HepG2 (cell line): ENCODE measurements around the gene PRKD2. TPM values are rescaled to one million over a fixed set of nuclear protein-coding genes. Genes with fewer than 3 reads are reported as not detected.

Experiments used
- AKAP8 ChIP-seq: sonication (generic); formaldehyde crosslinking; IDR thresholded peaks from 2 replicates; pipeline ENCODE4 v1.5.1; 2020; ENCODE audit warnings: mild to moderate bottlenecking, missing genetic modification reagents
- ATF7-NPFF ChIP-seq: sonication (generic); formaldehyde crosslinking; IDR thresholded peaks from 2 replicates; pipeline ENCODE4 v1.8.1; 2023; ENCODE audit warnings: mild to moderate bottlenecking, low read depth, missing genetic modification reagents, moderate library complexity
- CC2D1A ChIP-seq: sonication (generic); formaldehyde crosslinking; IDR thresholded peaks from 2 replicates; pipeline ENCODE4 v1.8.1; 2023; ENCODE audit warnings: mild to moderate bottlenecking, missing genetic modification reagents
- FOXK2 ChIP-seq: fragments of 450-650 bp; IDR thresholded peaks from 2 replicates; pipeline ENCODE4 v1.6.1; 2016
- GTF3A ChIP-seq: sonication (generic); formaldehyde crosslinking; conservative IDR thresholded peaks from 2 replicates; pipeline ENCODE4 v1.4.0; 2020; ENCODE audit warnings: mild to moderate bottlenecking, missing genetic modification reagents
- JUN ChIP-seq: sonication (generic); formaldehyde crosslinking; IDR thresholded peaks from 2 replicates; pipeline ENCODE4 v1.4.0; 2020; ENCODE audit warnings: mild to moderate bottlenecking, missing genetic modification reagents
- KDM6A ChIP-seq: IDR thresholded peaks from 2 replicates; pipeline ENCODE4 v1.6.1; 2016; ENCODE audit warnings: low read depth
- KLF16 ChIP-seq, 2 experiments: sonication (generic) in 1 of 2; formaldehyde crosslinking in 1 of 2; IDR thresholded peaks; 2 replicates each; pipeline versions ENCODE4 v1.6.1 to v1.8.0; 2016 to 2023; ENCODE audit warnings: missing genetic modification reagents in 2 of 2, missing compliant biosample characterization in 1 of 2
- MTF2 ChIP-seq: sonication (generic); formaldehyde crosslinking; IDR thresholded peaks from 2 replicates; pipeline ENCODE4 v1.5.0; 2020; ENCODE audit warnings: missing genetic modification reagents, borderline replicate concordance
- NFE2 ChIP-seq: sonication (generic); formaldehyde crosslinking; IDR thresholded peaks from 2 replicates; pipeline ENCODE4 v1.4.0; 2020; ENCODE audit warnings: missing genetic modification reagents
- PCBP2 ChIP-seq: fragments of 200-400 bp; formaldehyde crosslinking; optimal IDR thresholded peaks from 2 replicates; pipeline ENCODE3; 2018; ENCODE audit warnings: low read length, low read depth; ENCODE audit not compliant: poor library complexity, severe bottlenecking
- PHF20 ChIP-seq: sonication (generic); formaldehyde crosslinking; IDR thresholded peaks from 2 replicates; pipeline ENCODE4 v1.5.0; 2020; ENCODE audit warnings: mild to moderate bottlenecking, missing genetic modification reagents
- RFX1 ChIP-seq: fragments of 450-650 bp; IDR thresholded peaks from 2 replicates; pipeline ENCODE4 v1.6.1; 2017
- RXRA ChIP-seq: sonication (generic); formaldehyde crosslinking; IDR thresholded peaks from 2 replicates; pipeline ENCODE4 v1.5.1; 2020; ENCODE audit warnings: missing genetic modification reagents
- SIN3A ChIP-seq: IDR thresholded peaks from 2 replicates; pipeline ENCODE4 v1.6.1; 2011; ENCODE audit warnings: low read depth, mild to moderate bottlenecking, control low read depth, low read length, borderline replicate concordance
- SMAD1 ChIP-seq: sonication (generic); formaldehyde crosslinking; IDR thresholded peaks from 2 replicates; pipeline ENCODE4 v1.4.0; 2020; ENCODE audit warnings: missing genetic modification reagents, low read depth, mild to moderate bottlenecking, borderline replicate concordance
- ZFP82 ChIP-seq: sonication (generic); formaldehyde crosslinking; IDR thresholded peaks from 2 replicates; pipeline ENCODE4 v1.5.1; 2020; ENCODE audit warnings: mild to moderate bottlenecking, missing genetic modification reagents, borderline replicate concordance
- ZNF709 ChIP-seq: sonication (generic); formaldehyde crosslinking; IDR thresholded peaks from 2 replicates; pipeline ENCODE4 v1.5.0; 2020; ENCODE audit warnings: mild to moderate bottlenecking, missing genetic modification reagents
- ZNF773 ChIP-seq: sonication (generic); formaldehyde crosslinking; IDR thresholded peaks from 2 replicates; pipeline ENCODE4 v1.4.0; 2020; ENCODE audit warnings: missing genetic modification reagents, borderline replicate concordance
- ZSCAN22 ChIP-seq: sonication (generic); formaldehyde crosslinking; IDR thresholded peaks from 2 replicates; pipeline ENCODE4 v1.4.0; 2020; ENCODE audit warnings: mild to moderate bottlenecking, missing genetic modification reagents
- polyA plus RNA-seq, 8 experiments: library from polyadenylated mRNA; depleted of rRNA in 3 of 8; stranded (reverse) in 7 of 8; unstranded in 1 of 8; fragments of >200 nt; fragmentation: Illumina TruSeq in 4 of 8; extraction: Trizol in 4 of 8; gene quantifications; 2 replicates each; pipeline versions ENCODE4 v1.2.1 to v1.2.3, GENCODE V29; 2011 to 2016; ENCODE audit warnings: low read depth in 4 of 8, missing spikeins in 1 of 8, mixed read lengths in 1 of 8; ENCODE audit not compliant: insufficient read depth in 1 of 8
- total RNA-seq, 5 experiments: library from RNA; depleted of rRNA; stranded (reverse); fragments of >200 nt; fragmentation: Illumina TruSeq; extraction: Trizol; gene quantifications; 2 replicates each; pipeline ENCODE4 v1.2.3, GENCODE V29; 2016; ENCODE audit warnings: low read depth in 1 of 5
- TF ChIP-seq, protein P1 (sequence below): sonication (generic); formaldehyde crosslinking; conservative IDR thresholded peaks from 2 replicates; pipeline ENCODE4 v1.8.0; 2022; ENCODE audit warnings: low read depth, missing genetic modification reagents
- TF ChIP-seq, protein P2 (sequence below): sonication (generic); formaldehyde crosslinking; IDR thresholded peaks from 2 replicates; pipeline ENCODE4 v1.4.0; 2020; ENCODE audit warnings: missing genetic modification reagents
- TF ChIP-seq, protein P3 (sequence below): sonication (generic); formaldehyde crosslinking; IDR thresholded peaks from 2 replicates; pipeline ENCODE4 v1.4.0; 2020; ENCODE audit warnings: mild to moderate bottlenecking, missing genetic modification reagents

PRKD2 gene
- total and polyA plus RNA-seq, 2 of the 13 experiments (the other 11 are each of a cell fraction or from before 2014, with no cell fraction given), result 6.7 to 7.3 TPM

DNA sequence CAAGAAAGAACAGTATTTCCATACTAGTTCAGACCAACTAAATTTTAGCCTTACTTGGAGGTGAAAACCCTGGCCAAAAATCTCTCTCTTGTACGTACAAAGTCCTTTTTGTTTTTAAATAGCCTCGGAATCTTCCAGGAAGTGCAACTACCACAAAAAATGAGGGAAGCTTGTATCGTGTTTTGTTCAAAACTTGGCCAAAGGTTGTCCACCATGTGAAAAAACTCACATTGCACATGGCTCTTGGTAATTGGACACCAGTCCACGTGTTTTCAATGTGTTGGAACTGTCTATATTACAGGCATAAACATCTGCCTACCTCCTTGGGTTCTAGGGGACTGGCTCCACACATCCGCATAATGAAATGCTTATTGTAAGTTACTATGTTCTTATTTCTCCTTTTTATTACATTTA, 44.5 kb upstream of the PRKD2 start (continued):
- TF ChIP-seq PHF20 (CRISPR knock-in tag) (no peak), KDM6A (CRISPR knock-in tag) (no peak), MTF2 (no peak), AKAP8 (CRISPR knock-in tag) (no peak), CC2D1A (CRISPR knock-in tag) (no peak), SMAD1 (no peak), NFE2 (CRISPR knock-in tag) (no peak), ATF7-NPFF (no peak), ZSCAN22 (CRISPR knock-in tag) (no peak), RXRA (CRISPR knock-in tag) (no peak), RFX1 (no peak), KLF16 (CRISPR knock-in tag; IDR thresholded peaks at IDR 0.05) (no peak), SIN3A (no peak), JUN (CRISPR knock-in tag) (no peak), PCBP2 (no peak), GTF3A (CRISPR knock-in tag) (no peak), ZNF709 (CRISPR knock-in tag) (no peak), ZNF773 (CRISPR knock-in tag) (no peak), ZFP82 (CRISPR knock-in tag) (no peak), FOXK2 (no peak)
- TF ChIP-seq, protein P1, sequence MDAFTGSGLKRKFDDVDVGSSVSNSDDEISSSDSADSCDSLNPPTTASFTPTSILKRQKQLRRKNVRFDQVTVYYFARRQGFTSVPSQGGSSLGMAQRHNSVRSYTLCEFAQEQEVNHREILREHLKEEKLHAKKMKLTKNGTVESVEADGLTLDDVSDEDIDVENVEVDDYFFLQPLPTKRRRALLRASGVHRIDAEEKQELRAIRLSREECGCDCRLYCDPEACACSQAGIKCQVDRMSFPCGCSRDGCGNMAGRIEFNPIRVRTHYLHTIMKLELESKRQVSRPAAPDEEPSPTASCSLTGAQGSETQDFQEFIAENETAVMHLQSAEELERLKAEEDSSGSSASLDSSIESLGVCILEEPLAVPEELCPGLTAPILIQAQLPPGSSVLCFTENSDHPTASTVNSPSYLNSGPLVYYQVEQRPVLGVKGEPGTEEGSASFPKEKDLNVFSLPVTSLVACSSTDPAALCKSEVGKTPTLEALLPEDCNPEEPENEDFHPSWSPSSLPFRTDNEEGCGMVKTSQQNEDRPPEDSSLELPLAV (CRISPR knock-in tag), result no peak
- TF ChIP-seq, protein P2, sequence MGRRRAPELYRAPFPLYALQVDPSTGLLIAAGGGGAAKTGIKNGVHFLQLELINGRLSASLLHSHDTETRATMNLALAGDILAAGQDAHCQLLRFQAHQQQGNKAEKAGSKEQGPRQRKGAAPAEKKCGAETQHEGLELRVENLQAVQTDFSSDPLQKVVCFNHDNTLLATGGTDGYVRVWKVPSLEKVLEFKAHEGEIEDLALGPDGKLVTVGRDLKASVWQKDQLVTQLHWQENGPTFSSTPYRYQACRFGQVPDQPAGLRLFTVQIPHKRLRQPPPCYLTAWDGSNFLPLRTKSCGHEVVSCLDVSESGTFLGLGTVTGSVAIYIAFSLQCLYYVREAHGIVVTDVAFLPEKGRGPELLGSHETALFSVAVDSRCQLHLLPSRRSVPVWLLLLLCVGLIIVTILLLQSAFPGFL, result no peak
- TF ChIP-seq, protein P3, sequence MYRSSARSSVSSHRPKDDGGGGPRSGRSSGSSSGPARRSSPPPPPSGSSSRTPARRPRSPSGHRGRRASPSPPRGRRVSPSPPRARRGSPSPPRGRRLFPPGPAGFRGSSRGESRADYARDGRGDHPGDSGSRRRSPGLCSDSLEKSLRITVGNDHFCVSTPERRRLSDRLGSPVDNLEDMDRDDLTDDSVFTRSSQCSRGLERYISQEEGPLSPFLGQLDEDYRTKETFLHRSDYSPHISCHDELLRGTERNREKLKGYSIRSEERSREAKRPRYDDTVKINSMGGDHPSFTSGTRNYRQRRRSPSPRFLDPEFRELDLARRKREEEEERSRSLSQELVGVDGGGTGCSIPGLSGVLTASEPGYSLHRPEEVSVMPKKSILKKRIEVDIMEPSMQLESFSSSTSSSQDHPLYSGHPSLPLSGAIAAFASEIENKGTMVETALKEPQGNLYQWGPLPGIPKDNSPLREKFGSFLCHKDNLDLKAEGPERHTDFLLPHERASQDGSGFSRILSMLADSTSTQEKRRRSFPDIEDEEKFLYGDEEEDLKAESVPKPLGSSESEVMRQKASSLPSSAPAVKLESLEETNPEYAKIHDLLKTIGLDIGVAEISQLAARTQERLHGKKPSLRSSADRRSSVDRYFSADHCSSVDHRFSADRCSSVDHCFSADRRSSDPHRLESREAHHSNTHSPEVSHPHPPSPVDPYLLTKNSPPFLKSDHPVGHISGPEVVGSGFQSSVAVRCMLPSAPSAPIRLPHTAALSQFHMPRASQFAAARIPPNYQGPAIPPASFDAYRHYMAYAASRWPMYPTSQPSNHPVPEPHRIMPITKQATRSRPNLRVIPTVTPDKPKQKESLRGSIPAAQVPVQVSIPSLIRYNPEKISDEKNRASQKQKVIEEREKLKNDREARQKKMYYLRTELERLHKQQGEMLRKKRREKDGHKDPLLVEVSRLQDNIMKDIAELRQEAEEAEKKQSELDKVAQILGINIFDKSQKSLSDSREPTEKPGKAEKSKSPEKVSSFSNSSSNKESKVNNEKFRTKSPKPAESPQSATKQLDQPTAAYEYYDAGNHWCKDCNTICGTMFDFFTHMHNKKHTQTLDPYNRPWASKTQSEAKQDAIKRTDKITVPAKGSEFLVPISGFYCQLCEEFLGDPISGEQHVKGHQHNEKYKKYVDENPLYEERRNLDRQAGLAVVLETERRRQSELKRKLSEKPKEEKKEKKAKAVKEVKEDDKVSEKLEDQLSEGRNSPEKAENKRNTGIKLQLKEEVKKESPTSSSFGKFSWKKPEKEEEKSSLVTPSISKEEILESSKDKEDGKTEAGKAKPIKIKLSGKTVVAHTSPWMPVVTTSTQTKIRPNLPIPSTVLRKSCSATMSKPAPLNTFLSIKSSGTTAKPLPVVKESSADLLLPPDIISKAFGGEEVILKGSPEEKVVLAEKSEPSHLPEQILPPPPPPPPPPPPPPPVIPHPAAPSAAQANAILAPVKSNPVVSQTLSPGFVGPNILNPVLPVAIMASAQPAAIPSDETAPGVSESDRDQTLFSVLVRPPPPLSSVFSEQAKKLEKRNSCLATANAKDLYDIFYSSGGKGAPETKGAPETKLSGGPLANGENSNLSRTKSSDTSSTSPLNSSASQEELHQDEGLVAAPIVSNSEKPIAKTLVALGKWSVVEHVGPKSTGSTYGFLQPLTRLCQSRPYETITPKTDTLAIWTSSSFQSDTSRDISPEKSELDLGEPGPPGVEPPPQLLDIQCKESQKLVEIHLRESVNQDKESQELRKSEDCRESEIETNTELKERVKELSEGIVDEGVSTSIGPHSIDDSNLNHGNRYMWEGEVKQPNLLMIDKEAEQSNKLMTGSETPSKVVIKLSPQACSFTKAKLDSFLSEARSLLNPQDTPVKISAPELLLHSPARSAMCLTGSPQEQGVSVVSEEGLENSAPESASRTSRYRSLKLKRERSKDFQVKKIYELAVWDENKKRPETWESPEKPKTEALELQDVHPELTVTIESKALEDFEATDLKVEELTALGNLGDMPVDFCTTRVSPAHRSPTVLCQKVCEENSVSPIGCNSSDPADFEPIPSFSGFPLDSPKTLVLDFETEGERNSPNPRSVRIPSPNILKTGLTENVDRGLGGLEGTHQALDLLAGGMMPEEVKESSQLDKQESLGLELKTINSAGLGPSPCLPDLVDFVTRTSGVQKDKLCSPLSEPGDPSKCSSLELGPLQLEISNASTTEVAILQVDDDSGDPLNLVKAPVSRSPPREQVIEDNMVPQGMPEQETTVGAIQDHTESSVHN (CRISPR knock-in tag), result no peak
